Prostate gland (tissue), 2 donors: ENCODE measurements around the gene SCARF1.

Source experiments
- CTCF ChIP-seq, 4 experiments: fragments of 200-600 bp in 2 of 4; fragments of 450-650 bp in 2 of 4; sonication (generic) in 2 of 4; IDR thresholded peaks; 1 replicate in 3 of 4; 2 replicates in 1 of 4; pipeline ENCODE4 v1.5.1; 2016 to 2019; ENCODE audit warnings: antibody characterized with exemption in 4 of 4, mild to moderate bottlenecking in 2 of 4, moderate library complexity in 2 of 4
- POLR2A ChIP-seq: fragments of 450-650 bp; IDR thresholded peaks from one replicate; pipeline ENCODE4 v1.6.1; 2016; ENCODE audit warnings: antibody characterized with exemption, mild to moderate bottlenecking

- no peak for TF ChIP-seq CTCF (IDR thresholded peaks at IDR 0.05)
- no peak for TF ChIP-seq POLR2A
These were observed 4.5 kb downstream of the SCARF1 start for GRCh38 chr17:1641065-1641403.
